ENCODE results near the gene TBX19. TPM values are rescaled to one million over a fixed set of nuclear protein-coding genes. Genes with fewer than 3 reads are reported as not detected.
"Not testable (repeated sequence)": the region's sequence is repeated elsewhere in the genome, so short reads cannot be mapped to it uniquely, and the experiment has no call there.

Gene TBX19
- total and polyA plus RNA-seq, 2 experiments from 2014 or later: 0.57 to 1.9 TPM

DNA sequence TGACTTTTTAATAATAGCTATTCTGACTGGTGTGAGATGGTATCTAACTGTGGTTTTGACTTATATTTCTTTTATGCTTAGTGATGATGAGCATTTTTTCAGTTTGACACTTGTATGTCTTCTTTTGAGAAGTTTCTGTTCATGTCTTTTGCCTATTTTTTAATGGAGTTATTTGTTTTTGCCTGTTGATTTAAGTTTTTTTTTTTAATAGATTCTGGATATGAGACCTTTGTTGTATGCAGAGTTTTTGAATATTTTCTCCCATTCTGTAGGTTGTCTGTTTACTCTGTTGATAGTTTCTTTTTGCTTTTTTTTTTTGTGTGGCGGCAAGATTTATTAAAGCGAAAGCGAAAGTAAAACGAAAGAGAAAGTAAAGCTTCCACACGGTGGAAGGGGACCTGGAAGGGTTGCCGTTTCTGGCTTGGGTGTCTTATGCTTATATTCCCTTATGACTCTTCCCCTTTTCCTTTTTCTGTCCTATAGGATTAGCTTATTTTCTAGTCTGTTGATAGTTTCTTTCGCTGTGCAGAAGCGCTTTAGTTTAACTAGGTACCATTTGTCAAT is 67.6 kb downstream of the TBX19 start:
- Histone ChIP-seq H4K20me1 (ENCODE audit: insufficient read depth, poor library complexity, severe bottlenecking) (no peaks in the 10 kb centered on the region), H3K4me1 (ENCODE audit: insufficient read depth) (no peaks in the 10 kb centered on the region), H3K4me2 (peak overlapping the region; percentile 60), H3K27me3 (no peaks in the 10 kb centered on the region), H3K4me3 (no peak overlapping the region), H3K79me2 (no peaks in the 10 kb centered on the region), H2AFZ (no peak overlapping the region), H3K9me3 (ENCODE audit: low read depth) (no peaks in the 10 kb centered on the region), H3K36me3 (replicated peaks; ENCODE audit: insufficient read depth, low read depth) (no peaks in the 10 kb centered on the region), H3K9me2 (replicated peaks; ENCODE audit: insufficient read depth) (no peaks in the 10 kb centered on the region), H3K27ac (no peak overlapping the region)
- whole genome bisulfite sequencing (ENCODE audit: low lambda C conversion rate, missing lambda C conversion rate): 78% methylated on average over 8 of the region's 8 CpGs
- TF ChIP-seq CTCF (IDR thresholded peaks at IDR 0.05; ENCODE audit: poor library complexity) (no peak), EZH2phosphoT487 (IDR thresholded peaks at IDR 0.05; ENCODE audit: low read depth, severe bottlenecking, unreplicated experiment) (no peak), EZH2 (IDR thresholded peaks at IDR 0.05; ENCODE audit: borderline replicate concordance) (no peak)
- DNase-seq (ENCODE audit: low spot score): no peak

DNA sequence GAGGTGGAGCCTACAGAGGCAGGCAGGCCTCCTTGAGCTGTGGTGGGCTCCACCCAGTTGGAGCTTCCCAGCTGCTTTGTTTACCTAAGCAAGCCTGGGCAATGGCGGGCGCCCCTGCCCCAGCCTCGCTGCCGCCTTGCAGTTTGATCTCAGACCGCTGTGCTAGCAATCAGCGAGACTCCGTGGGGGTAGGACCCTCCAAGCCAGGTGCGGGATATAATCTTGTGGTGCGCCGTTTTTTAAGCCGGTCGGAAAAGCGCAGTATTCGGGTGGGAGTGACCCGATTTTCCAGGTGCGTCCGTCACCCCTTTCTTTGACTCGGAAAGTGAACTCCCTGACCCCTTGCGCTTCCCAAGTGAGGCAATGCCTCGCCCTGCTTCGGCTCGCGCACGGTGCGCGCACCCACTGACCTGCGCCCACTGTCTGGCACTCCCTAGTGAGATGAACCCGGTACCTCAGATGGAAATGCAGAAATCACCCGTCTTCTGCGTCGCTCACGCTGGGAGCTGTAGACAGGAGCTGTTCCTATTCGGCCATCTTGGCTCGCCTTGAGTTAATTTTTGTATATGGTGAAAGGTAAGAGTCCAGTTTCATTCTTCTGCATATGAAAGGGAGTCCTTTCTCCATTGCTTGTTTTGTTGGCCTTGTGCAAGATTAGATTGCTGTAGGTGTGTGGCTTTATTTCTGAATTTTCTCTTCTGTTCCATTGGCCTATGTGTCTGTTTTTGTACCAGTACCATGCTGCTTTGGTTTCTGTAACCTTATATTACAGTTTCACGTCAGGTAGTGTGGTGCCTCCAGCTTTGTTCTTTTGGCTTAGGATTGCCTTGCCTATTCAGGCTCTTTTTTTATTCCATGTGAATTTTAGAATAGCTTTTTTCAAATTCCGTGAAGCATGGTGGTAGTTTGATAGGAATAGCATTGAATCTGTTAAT is 73.9 kb downstream of the TBX19 start:
- H2AFZ ChIP-seq; H3K9me2 ChIP-seq (replicated peaks; ENCODE audit: insufficient read depth); H3K27ac ChIP-seq; H3K27me3 ChIP-seq; H3K4me3 ChIP-seq; H3K4me1 ChIP-seq (ENCODE audit: insufficient read depth); H3K4me2 ChIP-seq; DNase-seq (ENCODE audit: low spot score); H3K79me2 ChIP-seq; H4K20me1 ChIP-seq (ENCODE audit: insufficient read depth, poor library complexity, severe bottlenecking); H3K36me3 ChIP-seq (replicated peaks; ENCODE audit: insufficient read depth, low read depth); H3K9me3 ChIP-seq (ENCODE audit: low read depth): not testable (repeated sequence)
- 79% methylated on average over 32 of the region's 36 CpGs for WGBS (ENCODE audit: low lambda C conversion rate, missing lambda C conversion rate)

- DNase-seq (ENCODE audit: low spot score): peak; percentile 28
- peak overlapping the region; percentile 39 for H3K4me2 ChIP-seq
These were observed 79.7 kb downstream of the TBX19 start for GRCh38 chr1:168360151-168361021.

More at GRCh38 chr1:168360151-168361021, 79.7 kb downstream of the TBX19 start:
- Histone ChIP-seq H2AFZ (no peak overlapping the region), H4K20me1 (ENCODE audit: insufficient read depth, poor library complexity, severe bottlenecking) (no peaks in the 10 kb centered on the region), H3K79me2 (no peaks in the 10 kb centered on the region), H3K27ac (peak overlapping the region; percentile 61), H3K36me3 (replicated peaks; ENCODE audit: insufficient read depth, low read depth) (no peaks in the 10 kb centered on the region), H3K4me3 (no peak overlapping the region), H3K4me1 (ENCODE audit: insufficient read depth) (peaks cover 4% of the 10 kb centered on the region), H3K9me2 (replicated peaks; ENCODE audit: insufficient read depth) (no peaks in the 10 kb centered on the region), H3K9me3 (ENCODE audit: low read depth) (no peaks in the 10 kb centered on the region), H3K27me3 (no peaks in the 10 kb centered on the region)
- no peak for TF ChIP-seq EZH2 (IDR thresholded peaks at IDR 0.05; ENCODE audit: borderline replicate concordance)
- no peak for TF ChIP-seq CTCF (IDR thresholded peaks at IDR 0.05; ENCODE audit: poor library complexity)
- TF ChIP-seq EZH2phosphoT487 (IDR thresholded peaks at IDR 0.05; ENCODE audit: low read depth, severe bottlenecking, unreplicated experiment): no peak
- 36% methylated on average over 7 of the region's 7 CpGs for WGBS (ENCODE audit: low lambda C conversion rate, missing lambda C conversion rate)

All from hepatocyte (in vitro differentiated cells).